Measurements from ENCODE around the gene KAT6B. TPM values are rescaled to one million over a fixed set of nuclear protein-coding genes. Genes with fewer than 3 reads are reported as not detected.
A peak's percentile ranks its signal among the peaks of the same experiment; 100 is the strongest.

KAT6B gene
- total RNA-seq, 1 donor from 2014 or later = 48.3 TPM

DNA sequence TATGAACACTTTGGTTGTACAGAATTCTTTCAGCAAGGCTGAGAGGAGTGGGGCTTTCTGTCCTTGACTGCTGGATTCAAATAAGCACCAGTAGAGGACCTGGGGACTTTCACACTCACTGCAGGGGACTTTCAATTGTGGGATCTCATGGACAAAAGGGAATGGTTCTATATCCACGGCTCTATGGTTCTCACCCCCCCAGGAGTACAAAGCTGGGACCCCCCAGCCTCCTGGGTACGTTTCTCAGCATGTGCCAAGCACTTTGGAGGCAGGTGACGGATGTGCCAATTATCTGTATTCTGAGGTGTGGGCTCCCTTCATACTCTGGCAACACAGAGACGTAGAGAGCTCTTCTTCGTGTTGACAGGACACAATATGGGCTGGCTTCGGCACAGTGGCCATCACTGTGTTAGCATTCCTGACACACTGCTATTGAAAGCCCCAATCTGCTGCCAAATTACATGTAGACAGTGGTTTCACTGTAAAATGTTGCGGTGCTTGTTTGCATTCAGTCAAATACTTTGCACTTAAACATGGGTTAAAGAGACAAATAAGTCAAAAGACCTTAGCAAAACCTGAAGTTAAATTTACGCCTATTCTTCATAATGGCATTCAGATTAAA lies 192.4 kb downstream of the KAT6B start:
- Mint-ChIP-seq H3K9me3 (no peaks in the 10 kb centered on the region), H3K4me1 (ENCODE audit: unreplicated experiment) (peaks cover 52% of the 10 kb centered on the region), H3K4me3 (no peak overlapping the region), H3K27me3 (no peaks in the 10 kb centered on the region), H3K27ac (no peak overlapping the region), H3K36me3 (peaks cover 25% of the 10 kb centered on the region)
- DNase-seq (ENCODE audit: extremely low spot score, unreplicated experiment) = no peak
- TF ChIP-seq CTCF (conservative IDR thresholded peaks at IDR 0.05) = no peak

DNA sequence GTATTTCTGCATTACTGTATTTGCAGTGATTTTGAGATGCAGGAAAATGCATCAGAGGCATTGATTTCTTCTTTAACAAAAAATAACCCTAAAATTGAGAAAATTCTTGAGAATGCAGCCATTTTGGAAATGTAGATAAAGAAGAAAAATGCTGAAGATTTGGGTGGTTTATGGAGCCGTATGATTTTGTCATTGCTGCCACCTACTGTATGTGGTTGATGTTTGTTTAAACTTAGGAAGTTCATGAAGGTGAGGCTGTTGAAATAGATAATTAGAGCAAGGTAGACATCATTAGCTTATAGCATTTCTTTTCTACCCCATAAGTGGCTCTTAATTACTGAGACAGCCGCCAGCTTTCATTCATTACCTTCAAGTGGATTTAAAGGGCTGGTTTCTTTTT lies 193.0 kb downstream of the KAT6B start:
- H3K4me1 Mint-ChIP-seq (ENCODE audit: unreplicated experiment) = peaks cover 49% of the 10 kb centered on the region
- H3K9me3 Mint-ChIP-seq = no peaks in the 10 kb centered on the region
- H3K36me3 Mint-ChIP-seq = peaks cover 23% of the 10 kb centered on the region
- no peak for DNase-seq (ENCODE audit: extremely low spot score, unreplicated experiment)
- no peak overlapping the region for H3K4me3 Mint-ChIP-seq
- H3K27ac Mint-ChIP-seq = no peak overlapping the region
- H3K27me3 Mint-ChIP-seq = no peaks in the 10 kb centered on the region
- TF ChIP-seq CTCF (conservative IDR thresholded peaks at IDR 0.05) = peak; percentile 45

GRCh38 chr10:75020168-75020567 lies 193.8 kb downstream of the KAT6B start:
- H3K27ac Mint-ChIP-seq = no peak overlapping the region
- H3K36me3 Mint-ChIP-seq = peaks cover 27% of the 10 kb centered on the region
- H3K9me3 Mint-ChIP-seq = no peaks in the 10 kb centered on the region
- no peak for TF ChIP-seq CTCF (conservative IDR thresholded peaks at IDR 0.05)
- no peak for DNase-seq (ENCODE audit: extremely low spot score, unreplicated experiment)
- H3K27me3 Mint-ChIP-seq = no peaks in the 10 kb centered on the region
- H3K4me1 Mint-ChIP-seq (ENCODE audit: unreplicated experiment) = peaks cover 49% of the 10 kb centered on the region
- no peak overlapping the region for H3K4me3 Mint-ChIP-seq

GRCh38 chr10:75021379-75022249 lies 195.2 kb downstream of the KAT6B start:
- Mint-ChIP-seq H3K27ac (peak overlapping the region; percentile 71), H3K9me3 (no peaks in the 10 kb centered on the region), H3K4me1 (ENCODE audit: unreplicated experiment) (peaks cover 43% of the 10 kb centered on the region), H3K27me3 (no peaks in the 10 kb centered on the region), H3K36me3 (peaks cover 30% of the 10 kb centered on the region), H3K4me3 (peak overlapping the region; percentile 85)
- TF ChIP-seq CTCF (conservative IDR thresholded peaks at IDR 0.05) = no peak
- no peak for DNase-seq (ENCODE audit: extremely low spot score, unreplicated experiment)

DNA sequence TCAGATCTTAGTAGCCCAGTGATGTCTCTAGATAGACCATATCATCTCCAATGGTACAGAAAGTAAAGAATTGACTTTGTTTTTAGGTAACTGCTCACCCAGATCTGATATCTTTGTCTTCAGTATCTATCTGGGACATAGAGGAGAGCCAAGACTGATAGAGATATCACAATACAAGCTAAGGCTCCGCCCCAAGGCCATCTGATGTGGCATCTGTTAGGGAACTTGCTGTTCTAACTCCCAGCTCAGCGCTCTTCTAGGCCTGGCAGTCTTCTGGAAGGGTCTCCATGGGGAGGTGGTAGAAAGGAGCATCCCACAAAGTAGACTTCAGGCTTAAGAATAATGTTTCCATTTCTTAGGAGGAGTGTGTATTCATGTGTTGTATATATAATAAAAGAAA lies 196.7 kb downstream of the KAT6B start:
- DNase-seq (ENCODE audit: extremely low spot score, unreplicated experiment) = no peak
- Mint-ChIP-seq H3K27ac (no peak overlapping the region), H3K27me3 (no peaks in the 10 kb centered on the region), H3K4me3 (no peak overlapping the region), H3K36me3 (peaks cover 34% of the 10 kb centered on the region), H3K9me3 (no peaks in the 10 kb centered on the region), H3K4me1 (ENCODE audit: unreplicated experiment) (peaks cover 39% of the 10 kb centered on the region)
- no peak for TF ChIP-seq CTCF (conservative IDR thresholded peaks at IDR 0.05)
